ENCODE results near the gene DHX57. TPM values are rescaled to one million over a fixed set of nuclear protein-coding genes. Genes with fewer than 3 reads are reported as not detected.

The DHX57 gene
- 15.1 TPM for total RNA-seq
- long read RNA-seq, full-length matches to known transcripts, result 2 of 4 reads
- long read RNA-seq, partial matches to known transcripts, result 2 of 4 reads
- long read RNA-seq, other reads (novel, unspliced or antisense), result 0 of 4 reads

GRCh38 chr2:38875576-38876367 is at the start of gene DHX57, which contains the start of gene MORN2:
DHX57 (minus strand) TSS chr2:38875934; CDS start chr2:38868405, 7,529 bp downstream.
MORN2 (plus strand) TSS chr2:38875976.
- Histone ChIP-seq H3K4me1 (peaks cover 13% of the 10 kb centered on the region), H3K27me3 (no peaks in the 10 kb centered on the region), H3K4me3 (peak within 1 kb of the TSS; percentile 88), H3K27ac (peak within 1 kb of the TSS; percentile 83), H3K36me3 (peaks cover 5% of the 10 kb centered on the region), H3K9me3 (no peaks in the 10 kb centered on the region)
- ATAC-seq (peak; percentile 100), DNase-seq (peak; percentile 95)
- no peak for TF ChIP-seq CTCF (IDR thresholded peaks at IDR 0.05)
- intact Hi-C loops (cut with DNase I), result no loop called here

GRCh38 chr2:38922902-38923301 is 47.2 kb upstream of the DHX57 start:
- Histone ChIP-seq H3K9me3 (no peaks in the 10 kb centered on the region), H3K4me3 (no peak overlapping the region), H3K36me3 (no peaks in the 10 kb centered on the region), H3K4me1 (no peaks in the 10 kb centered on the region), H3K27ac (no peak overlapping the region), H3K27me3 (no peaks in the 10 kb centered on the region)
- DNase-seq (no peak), ATAC-seq (no peak)
- no peak for TF ChIP-seq CTCF (IDR thresholded peaks at IDR 0.05)
- intact Hi-C loops (cut with DNase I), result no loop called here

GRCh38 chr2:38922389-38922788 is 46.7 kb upstream of the DHX57 start:
- TF ChIP-seq CTCF (IDR thresholded peaks at IDR 0.05), result no peak
- no peaks in the 10 kb centered on the region for H3K9me3 ChIP-seq
- no peaks in the 10 kb centered on the region for H3K27me3 ChIP-seq
- intact Hi-C loops (cut with DNase I), result no loop called here
- no peak overlapping the region for H3K4me3 ChIP-seq
- DNase-seq (no peak), ATAC-seq (no peak)
- no peaks in the 10 kb centered on the region for H3K4me1 ChIP-seq
- no peaks in the 10 kb centered on the region for H3K36me3 ChIP-seq
- no peak overlapping the region for H3K27ac ChIP-seq

GRCh38 chr2:38912619-38913018 is 36.9 kb upstream of the DHX57 start:
- Histone ChIP-seq H3K27ac (no peak overlapping the region), H3K27me3 (no peaks in the 10 kb centered on the region), H3K4me1 (no peaks in the 10 kb centered on the region), H3K9me3 (no peaks in the 10 kb centered on the region), H3K4me3 (no peak overlapping the region), H3K36me3 (no peaks in the 10 kb centered on the region)
- TF ChIP-seq CTCF (IDR thresholded peaks at IDR 0.05), result no peak
- intact Hi-C loops (cut with DNase I), result no loop called here
- ATAC-seq (no peak), DNase-seq (no peak)

- H3K4me1 ChIP-seq, result no peaks in the 10 kb centered on the region
- no peak overlapping the region for H3K4me3 ChIP-seq
- intact Hi-C loops (cut with DNase I), result no loop called here
- H3K9me3 ChIP-seq, result no peaks in the 10 kb centered on the region
- ATAC-seq, result no peak
- H3K27ac ChIP-seq, result no peak overlapping the region
- TF ChIP-seq CTCF (IDR thresholded peaks at IDR 0.05), result no peak
- no peaks in the 10 kb centered on the region for H3K36me3 ChIP-seq
- H3K27me3 ChIP-seq, result no peaks in the 10 kb centered on the region
- DNase-seq, result no peak
These were observed 35.5 kb upstream of the DHX57 start for GRCh38 chr2:38911191-38911590.

All from upper lobe of right lung (tissue), 1 donor.